Measurements from ENCODE around the gene CCDC117.
"Not testable (repeated sequence)": the region's sequence is repeated elsewhere in the genome, so short reads cannot be mapped to it uniquely, and the experiment has no call there.

Gene CCDC117

DNA sequence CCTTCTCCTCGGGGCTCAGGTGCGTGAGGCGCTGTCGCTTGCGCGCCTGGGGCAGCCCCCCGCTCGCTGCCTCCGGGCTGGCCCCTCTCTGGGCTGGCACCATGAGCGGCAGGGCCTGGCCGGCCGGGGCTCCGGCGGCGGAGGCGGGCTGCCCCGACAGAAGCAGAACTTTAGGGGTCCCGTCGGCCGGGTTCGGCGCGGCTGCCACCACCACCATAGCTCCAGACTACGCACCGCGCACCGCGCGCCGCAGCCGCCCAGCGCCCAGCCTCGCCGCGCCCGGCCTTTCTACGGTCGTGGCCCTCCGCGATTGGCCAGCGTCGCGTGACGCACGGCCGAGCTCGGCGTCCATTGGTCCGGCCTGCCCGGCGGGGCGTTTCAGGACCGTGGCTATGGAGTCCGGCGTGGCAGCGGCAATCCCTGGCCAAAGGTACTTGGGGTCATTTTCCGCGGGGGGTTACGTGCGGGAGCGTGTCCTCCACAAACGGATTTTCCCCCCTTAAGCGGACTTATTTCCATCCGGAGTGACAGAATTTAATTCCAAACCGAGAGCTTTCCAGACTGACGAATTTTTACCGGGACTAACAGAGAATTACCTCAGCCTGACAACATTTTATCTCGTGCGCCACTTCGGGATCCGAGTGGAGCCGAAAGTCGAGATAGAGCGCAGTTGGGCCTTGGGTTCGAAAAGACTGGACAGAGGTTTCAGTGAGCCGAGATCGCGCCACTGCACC is 28.0 kb downstream of the CCDC117 start, which contains the start of gene XBP1:
Gene XBP1, minus strand, starts transcription at position 262 of the 734 bp plus-strand sequence.
- DNase-seq (ENCODE audit: low read depth in 4 of 4, low spot score in 1 of 4), result peak; percentile 68 to 81 (median 78)

DNA sequence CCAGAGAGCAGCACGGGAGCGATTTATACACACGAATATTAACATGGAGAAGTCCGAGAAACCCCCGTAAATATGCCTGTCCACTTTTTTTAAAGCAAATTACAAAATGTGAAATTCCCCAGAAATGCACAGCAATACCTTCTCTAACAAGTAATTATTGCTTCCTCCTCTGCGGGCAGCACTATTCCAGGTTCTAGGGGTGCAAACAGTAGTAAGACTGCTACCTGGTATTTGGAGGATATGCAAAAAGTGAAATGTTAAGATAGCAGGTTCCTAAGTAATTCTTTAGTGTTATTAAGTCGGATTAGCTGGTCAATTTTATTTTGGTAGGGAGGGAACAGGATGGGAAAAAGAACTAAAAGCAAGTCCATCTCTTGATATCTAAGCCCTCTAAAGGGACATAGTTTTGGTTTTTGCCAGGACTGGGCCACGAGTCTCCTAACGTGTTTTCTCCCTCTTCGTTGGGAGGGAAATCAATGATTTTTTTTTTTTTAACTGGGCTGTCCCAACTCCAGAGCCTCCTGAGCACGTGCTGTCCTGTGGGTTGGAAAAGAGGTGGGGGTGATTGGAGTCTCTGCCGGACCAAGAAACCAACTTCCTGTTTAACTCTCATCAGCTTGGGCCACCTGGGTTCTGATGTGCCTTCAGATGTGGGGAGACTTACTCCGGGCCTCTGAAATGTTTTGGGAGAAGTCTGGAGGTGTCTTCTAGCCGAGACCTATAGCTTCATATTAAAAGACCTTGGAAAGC is 29.5 kb downstream of the CCDC117 start:
- DNase-seq (ENCODE audit: low read depth in 4 of 4, low spot score in 1 of 4), result no peak

DNA sequence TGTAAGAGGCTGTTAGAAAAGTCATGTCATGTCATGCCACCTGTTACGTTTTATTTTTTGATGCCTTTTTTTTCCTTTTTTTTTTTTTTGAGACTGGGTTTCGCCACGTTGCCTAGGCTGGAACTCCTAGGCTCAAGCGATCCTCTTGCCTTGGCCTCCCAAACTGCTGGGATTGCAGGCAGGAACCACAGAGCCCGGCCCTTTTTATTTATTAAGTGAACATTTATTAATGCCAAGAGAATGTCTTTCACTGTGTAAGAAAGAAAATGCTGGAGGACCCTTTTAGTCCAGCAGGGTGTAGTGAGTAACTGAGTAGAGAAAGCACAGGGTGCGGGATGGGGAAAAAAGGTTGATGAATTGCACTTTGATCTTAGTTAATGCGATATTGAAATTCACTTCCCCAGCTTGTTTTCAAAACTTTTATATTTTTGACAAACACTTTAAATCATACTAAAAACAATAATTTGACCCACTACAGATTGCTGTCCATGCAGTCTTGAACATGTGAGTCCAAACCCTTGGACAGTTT is 30.2 kb downstream of the CCDC117 start:
- no peak for DNase-seq (ENCODE audit: low read depth in 4 of 4, low spot score in 1 of 4)

DNA sequence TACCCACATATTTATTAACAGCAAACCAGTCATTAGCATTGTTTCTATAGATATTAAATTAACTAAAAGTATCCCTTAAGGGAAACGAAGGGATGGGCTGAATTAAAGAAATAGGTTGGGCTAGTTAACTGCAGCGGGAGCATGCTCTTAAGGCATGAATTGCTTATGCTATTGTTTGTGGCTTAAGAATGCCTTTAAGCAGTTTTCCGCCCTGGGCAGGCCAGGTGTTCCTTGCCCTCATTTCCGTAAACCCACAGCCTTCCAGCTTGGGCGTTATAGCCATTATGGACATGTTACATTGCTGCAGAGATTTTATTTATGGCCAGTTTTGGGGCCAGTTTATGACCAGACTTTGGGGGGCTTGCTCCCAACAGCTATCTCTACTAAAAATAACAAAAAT is 32.9 kb downstream of the CCDC117 start:
- DNase-seq (ENCODE audit: low read depth in 4 of 4, low spot score in 1 of 4), result not testable (repeated sequence)

DNA sequence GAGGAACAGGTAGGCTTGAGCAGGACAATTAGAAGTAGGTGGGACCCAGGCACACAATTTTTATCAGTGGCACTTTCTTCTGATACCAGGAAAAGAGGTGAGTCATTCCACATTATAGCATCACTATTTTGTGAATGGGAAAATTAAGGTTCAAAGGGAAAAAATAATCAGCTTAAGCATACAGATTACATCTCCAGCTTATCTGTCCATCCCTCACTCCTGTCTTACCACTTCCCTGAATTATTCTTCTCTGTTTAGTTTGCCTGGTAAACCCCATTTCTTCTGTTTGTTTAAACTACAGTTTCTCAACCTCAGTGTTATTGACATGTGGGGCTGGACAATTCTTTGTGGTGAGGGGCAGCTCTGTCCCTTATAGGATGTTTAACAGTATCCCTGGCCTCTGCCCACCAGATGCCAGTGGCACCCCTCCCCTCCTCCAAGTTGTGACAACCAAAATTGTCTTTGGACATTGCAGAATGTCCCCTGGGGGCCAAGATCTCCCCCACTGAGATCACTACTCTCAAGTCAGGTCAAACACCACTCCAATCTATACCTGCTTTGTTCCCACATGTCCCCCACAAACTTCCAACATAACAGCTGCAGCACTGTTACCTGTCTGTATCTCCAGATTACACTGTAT is 36.3 kb downstream of the CCDC117 start:
- no peak for DNase-seq (ENCODE audit: low read depth in 4 of 4, low spot score in 1 of 4)

DNA sequence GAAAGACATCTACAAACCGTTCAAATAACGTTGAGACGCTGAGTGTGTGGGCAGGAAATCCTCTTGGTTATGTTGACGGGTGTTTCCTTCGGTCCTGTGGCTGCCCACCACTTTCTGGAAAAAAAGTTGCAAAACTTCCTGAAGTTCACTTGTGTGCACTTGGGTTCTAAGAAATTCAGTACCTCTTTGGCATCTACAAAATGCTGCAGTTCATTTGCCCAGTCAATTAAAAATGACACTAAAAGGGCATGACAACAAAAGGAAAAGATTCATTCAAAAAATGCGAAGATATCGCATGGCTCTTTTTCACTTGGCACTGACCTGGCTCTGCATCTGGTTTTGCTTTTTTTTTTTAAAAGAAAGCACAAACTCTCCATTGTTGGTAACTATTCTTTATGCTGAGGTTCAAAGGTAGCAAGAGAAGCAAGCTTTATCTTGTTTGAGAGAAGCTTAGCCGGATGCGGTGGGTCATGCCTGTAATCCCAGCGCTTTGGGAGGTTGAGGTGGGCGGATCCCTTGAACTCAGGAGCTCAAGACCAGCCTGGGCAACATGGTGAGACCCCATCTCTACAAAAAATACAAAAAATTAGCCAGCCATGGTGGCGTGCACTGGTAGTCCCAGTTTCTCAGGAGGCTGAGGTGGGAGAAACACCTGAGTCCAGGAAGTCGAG is 38.5 kb downstream of the CCDC117 start:
- no peak for DNase-seq (ENCODE audit: low read depth in 4 of 4, low spot score in 1 of 4)

DNA sequence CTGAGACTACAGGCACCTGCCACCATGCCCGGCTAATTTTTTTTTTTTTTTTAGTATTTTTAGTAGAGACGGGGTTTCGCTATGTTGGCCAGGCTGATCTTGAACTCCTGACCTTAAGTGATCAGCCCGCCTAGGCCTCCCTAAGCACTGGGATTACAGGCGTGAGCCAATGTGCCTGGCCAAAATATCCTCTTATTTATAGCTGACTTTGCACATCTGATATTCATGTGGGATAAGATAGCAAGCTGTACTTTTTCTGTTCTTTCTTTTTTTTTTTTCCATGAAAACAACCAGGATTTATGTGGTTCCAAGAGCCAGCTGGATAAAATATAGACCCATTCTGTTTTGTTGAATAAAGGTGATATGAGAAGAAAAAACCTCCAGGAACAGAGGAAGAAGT is 40.0 kb downstream of the CCDC117 start:
- DNase-seq (ENCODE audit: low read depth in 4 of 4, low spot score in 1 of 4), result no peak

DNA sequence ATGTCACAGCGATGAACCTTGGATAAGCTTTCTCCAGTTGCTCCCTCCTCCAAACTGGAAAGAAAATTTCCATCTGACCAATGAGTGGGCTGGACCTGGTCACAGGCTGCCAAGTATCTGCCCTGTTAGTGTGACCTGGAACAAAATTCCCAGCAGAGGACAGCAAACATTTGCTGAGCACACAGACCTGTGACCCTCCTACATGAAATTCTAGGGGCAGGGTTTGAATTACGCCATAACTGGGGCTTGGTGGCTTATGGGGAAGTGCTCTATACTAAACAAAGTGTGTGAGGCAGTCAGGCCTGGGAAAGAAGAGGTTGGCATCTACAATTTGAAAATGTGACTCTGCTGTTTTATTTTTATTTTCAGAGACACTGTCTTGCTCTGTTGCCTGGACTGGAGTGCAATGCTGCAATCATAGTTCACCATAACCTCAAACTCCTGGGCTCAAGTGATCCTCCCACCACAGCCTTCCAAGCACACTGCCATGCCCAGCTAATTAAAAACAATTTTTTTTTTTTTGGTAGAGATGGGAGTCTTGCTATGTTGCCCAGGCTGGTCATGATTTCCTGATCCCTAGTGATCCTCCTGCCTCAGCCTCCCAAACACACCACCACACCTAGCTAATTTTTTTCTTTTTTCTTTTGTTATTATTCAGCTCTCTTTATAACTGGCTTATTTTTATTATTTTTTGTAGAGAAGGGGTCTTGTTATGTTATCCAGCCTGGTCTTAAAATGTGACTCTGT is 41.5 kb downstream of the CCDC117 start:
- DNase-seq (ENCODE audit: low read depth in 4 of 4, low spot score in 1 of 4), result no peak

DNA sequence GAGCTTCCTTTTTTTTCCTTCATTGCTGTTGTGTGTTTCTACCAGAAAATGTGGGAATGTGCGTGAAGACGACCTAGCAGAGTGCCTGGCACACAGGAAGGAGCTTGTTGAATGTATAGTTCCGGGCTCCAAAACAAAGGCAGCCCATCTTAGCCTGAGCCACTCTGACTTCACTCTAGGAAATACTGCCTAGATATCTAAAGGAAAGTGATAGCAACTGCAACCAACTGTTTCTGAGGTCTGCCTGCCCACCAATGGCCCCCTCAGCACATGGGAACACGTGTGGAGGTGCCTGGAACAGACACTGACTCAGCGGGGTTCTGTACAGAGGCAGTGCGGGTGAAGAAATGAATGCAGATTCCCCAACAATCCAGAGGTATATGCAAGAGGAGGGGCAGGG is 42.6 kb downstream of the CCDC117 start:
- no peak for DNase-seq (ENCODE audit: low read depth in 4 of 4, low spot score in 1 of 4)

DNA sequence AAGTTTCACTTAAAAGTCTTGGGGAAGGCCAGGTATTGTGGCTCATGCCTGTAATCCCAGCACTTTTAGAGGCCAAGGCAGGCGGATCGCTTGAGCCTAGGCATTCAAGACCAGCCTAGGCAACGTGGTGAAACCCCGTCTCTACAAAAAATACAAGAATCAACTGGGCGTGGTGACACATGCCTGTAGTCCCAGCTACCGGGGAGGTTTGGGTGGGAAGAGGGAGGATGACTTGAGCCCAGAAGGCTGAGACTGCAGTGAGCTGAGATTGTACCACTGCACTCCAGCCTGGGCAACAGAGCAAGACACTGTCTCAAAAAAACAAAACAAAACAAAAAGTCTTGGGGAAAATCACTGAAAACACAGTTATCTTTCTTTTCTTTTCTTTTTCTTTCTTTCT is 43.2 kb downstream of the CCDC117 start:
- no peak for DNase-seq (ENCODE audit: low read depth in 4 of 4, low spot score in 1 of 4)

DNA sequence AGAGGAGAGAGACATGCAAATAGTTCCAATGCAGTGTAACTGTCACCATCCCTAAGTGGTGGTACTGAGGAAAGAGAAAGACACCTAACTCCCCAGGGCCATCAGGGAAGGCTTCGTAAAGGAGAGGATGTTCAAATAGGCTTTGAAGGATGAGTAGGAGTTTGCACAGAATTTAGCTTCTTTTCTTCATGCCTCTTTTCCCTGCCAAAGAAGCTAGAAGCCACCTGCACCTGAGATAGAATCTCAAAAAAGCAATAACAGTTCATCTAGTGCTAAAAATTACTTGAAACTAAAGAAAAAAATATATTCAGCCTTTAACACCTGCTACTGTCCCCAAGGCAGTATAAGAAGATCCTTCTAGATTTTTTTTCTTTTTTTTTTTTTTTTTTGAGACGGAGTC is 44.6 kb downstream of the CCDC117 start:
- no peak for DNase-seq (ENCODE audit: low read depth in 4 of 4, low spot score in 1 of 4)

DNA sequence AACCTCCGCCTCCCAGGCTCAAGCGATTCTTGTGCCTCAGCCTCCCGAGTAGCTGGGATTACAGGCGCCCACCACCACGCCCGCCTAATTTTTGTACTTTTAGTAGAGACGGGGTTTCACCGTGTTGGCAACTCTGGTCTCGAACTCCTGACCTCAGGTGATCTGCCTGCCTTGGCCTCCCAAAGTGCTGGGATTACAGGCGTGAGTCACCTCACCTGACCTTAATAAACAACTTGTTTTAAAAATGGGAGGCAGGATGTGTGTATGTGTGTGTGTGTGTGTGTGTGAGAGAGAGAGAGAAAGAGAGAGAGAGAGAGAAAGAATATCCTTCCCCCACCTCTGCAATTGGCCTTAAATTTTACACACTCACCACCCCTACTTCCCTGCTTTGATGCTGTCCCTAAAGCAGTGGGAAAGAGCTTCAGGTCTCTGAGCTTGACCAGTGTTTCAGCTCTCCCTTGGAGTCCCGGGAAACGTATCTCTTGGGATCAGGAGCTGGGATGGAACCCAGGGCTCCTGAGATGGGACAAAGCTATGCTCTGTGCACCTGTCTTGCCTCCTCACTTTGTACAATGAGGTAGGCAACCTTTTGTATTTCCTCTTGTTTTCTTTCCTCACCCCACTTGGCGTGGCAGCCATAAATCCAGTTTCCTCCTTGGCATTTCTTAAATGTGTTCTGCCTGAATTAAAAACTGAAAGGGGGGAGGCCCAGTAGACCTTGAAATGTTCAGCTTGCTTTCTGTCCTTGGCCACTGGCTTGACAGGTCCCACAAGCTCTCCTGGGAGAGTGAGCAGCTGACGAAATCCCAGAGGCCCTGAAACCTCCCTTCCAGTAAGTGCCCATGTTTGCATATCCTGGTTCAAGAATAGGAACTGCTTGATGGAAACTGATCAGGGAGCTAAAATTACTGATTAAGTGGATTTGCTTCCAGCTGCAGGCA is 45.7 kb downstream of the CCDC117 start:
- DNase-seq (ENCODE audit: low read depth in 4 of 4, low spot score in 1 of 4), result no peak

DNA sequence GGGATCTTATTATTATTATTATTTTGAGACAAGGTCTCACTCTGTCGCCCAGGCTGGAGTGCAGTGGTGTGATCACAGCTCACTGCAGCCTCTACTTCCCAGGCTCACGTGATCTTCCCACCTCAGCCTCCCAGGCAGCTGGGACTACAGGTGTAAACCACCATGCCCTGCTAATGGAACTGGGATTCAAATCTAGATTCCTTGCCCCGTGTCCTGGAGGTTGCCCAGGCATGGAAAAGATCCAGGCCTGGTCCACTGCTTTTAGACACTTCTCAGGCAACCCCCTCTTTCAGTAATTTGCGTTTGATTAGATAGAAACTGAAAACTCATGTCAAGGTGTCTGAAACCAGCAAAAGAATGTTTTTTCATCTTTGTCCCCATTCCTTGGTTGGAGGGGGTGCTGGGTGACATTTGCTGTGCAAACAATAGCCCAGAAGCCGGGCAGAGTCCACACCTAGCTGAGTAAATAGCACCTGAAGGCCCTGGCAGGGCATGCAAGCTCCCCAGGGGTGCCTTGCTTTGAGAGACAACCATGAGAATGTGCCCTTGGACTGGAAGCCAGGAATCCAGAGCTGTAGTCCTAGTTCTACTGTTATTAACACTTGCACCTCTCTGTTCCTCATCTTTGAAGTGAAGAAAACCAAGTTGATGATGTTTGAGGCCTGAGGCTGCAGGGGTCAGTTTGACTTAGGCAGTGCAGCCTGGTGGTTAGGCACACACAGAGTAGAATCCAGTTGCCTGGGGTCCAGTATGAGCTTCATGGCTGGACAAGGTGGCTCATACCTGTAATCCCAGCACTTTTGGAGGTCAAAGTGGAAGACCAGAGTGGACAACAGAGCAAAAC is 47.0 kb downstream of the CCDC117 start:
- no peak for DNase-seq (ENCODE audit: low read depth in 4 of 4, low spot score in 1 of 4)

DNA sequence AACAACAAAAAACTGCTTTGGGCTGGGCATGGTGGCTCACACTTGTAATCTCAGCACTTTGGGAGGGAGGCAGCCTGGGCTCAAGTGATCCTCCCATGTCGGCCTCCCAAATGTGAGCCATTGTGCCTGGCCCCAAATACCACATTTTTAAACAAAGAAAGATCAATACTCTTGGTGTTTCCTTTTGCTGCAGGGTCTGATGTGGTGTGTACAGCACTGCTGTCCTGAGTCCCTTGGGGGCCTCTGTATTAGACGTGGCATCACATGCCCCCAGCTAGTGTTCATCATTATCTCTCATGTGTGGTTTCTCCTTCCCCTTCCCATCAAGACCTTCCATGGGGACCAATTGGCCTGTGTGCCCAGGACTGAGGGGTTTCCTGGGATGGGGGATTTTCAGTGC is 48.4 kb downstream of the CCDC117 start:
- no peak for DNase-seq (ENCODE audit: low read depth in 4 of 4, low spot score in 1 of 4)

DNA sequence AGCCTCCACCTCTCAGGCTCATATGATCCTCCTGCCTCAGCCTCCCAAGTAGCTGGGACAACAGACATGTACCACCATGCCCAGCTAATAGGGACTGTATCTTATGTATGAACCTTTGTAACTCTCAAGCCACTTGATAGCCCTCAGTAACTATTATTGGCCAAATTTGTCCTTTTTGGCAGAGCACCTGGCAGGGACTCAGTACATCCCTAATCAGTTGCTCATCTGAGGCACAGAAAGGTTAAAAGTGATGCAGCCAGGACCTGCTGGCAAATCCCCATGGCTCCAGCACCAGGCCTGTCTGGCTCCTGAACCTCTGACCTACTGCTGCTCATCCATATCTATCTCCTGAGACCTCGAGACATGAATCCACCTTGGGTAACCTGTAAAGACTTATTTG is 49.0 kb downstream of the CCDC117 start:
- no peak for DNase-seq (ENCODE audit: low read depth in 4 of 4, low spot score in 1 of 4)

DNA sequence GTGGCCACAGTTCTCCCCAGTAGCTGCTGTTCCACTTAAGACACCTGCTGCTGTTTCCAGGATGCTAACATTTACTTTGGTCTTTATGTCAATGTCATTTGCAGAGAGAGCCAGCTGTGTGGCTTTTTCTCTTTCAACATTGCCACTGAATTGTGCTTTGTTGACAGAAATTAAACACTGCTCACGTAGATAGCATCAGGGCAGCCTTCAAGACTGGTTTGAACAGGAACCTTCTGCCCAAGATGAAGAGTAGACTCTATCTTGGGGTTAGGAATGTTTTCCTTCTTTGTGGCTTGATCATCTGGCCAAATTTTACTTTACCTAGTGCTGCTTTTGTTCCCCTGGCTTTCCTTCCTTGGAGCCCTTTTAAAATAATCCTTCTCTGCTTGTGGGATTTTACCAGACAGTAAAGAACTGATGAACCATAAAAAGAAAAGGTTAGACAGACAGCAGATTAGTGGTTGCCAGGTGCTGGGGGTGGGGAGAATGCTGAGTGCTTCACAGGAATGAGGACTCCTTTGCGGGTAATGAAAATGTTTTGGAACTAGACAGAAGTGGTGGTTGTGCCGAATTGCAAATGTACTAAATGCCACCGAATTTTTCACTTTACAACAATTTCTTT is 50.5 kb downstream of the CCDC117 start:
- no peak for DNase-seq (ENCODE audit: low read depth in 4 of 4, low spot score in 1 of 4)

DNA sequence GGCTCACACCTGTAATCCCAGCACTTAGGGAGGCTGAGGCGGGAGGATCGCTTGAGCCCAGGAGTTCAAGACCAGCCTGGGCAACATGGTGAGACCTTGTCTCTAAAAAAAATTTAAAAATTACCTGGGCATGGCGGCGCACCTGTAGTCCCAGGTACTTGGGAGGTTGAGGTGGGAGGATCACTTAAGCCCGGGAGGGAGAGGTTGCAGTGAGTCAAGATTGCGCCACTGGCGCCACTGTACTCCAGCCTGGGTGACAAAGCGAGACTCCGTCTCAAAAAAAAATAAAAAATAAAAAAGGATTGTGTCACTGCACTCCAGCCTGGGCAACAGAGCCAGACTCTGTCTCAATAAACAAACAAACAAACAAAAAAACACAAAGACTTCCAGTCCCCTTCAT is 52.0 kb downstream of the CCDC117 start:
- DNase-seq (ENCODE audit: low read depth in 4 of 4, low spot score in 1 of 4), result not testable (repeated sequence)

DNA sequence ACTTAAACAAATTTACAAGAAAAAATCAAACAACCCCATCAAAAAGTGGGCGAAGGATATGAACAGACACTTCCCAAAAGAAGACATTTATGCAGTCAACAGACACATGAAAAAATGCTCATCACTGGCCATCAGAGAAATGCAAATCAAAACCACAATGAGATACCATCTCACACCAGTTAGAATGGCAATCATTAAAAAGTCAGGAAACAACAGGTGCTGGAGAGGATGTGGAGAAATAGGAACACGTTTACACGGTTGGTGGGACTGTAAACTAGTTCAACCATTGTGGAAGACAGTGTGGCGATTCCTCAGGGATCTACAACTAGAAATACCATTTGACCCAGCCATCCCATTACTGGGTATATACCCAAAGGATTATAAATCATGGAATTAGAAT is 53.9 kb downstream of the CCDC117 start:
- not testable (repeated sequence) for DNase-seq (ENCODE audit: low read depth in 4 of 4, low spot score in 1 of 4)

Measured in stimulated activated CD4-positive, alpha-beta T cell treated with anti-CD3 and anti-CD28 coated beads, Interleukin-1b, Interleukin-23, amount 100 ng/mL, for 24 hours (primary cell).